ENCODE measurements around the gene CXCL11.

The CXCL11 gene

DNA sequence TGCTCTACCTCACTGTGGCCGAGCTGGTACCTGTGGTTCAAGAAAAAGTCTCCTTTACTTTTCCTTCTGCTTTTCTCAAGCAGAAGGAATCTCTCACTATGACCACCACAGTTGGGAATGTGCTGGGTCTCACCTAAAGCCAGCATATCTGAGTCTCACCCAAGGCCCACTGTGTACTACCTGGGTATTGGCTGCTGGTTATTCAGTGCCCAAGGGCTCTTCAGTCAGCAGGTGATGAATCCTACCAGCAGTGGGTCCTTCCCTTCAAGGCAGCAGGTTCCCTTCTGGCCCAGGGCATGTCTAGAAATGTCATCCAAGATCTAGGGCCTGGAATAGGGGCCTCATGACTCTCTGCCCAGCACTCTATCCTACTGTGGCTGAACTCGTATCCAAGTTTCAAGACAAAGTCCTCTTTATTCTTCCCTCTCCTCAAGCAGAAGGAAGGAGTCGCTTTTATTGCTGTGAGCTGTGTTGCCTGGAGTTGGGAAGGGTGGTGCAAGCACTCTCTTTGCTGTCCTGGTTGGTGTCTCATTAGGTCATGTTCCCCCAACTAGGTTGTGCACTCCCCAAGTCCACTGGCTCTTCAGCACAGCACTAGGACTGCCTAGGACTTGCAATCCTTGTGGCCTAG lies 18.7 kb downstream of the CXCL11 start:
- DNase-seq = no peak
- no peaks in the 10 kb centered on the region for H3K36me3 ChIP-seq
- TF ChIP-seq, protein P1, sequence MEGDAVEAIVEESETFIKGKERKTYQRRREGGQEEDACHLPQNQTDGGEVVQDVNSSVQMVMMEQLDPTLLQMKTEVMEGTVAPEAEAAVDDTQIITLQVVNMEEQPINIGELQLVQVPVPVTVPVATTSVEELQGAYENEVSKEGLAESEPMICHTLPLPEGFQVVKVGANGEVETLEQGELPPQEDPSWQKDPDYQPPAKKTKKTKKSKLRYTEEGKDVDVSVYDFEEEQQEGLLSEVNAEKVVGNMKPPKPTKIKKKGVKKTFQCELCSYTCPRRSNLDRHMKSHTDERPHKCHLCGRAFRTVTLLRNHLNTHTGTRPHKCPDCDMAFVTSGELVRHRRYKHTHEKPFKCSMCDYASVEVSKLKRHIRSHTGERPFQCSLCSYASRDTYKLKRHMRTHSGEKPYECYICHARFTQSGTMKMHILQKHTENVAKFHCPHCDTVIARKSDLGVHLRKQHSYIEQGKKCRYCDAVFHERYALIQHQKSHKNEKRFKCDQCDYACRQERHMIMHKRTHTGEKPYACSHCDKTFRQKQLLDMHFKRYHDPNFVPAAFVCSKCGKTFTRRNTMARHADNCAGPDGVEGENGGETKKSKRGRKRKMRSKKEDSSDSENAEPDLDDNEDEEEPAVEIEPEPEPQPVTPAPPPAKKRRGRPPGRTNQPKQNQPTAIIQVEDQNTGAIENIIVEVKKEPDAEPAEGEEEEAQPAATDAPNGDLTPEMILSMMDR (IDR thresholded peaks at IDR 0.05; ENCODE audit: low read depth, low read length) = no peak
- H3K27me3 ChIP-seq = 0 out of 2 replicates have a peak, but pooled peaks cover 1% of the 10 kb centered on the region
- H3K4me1 ChIP-seq = no peaks in the 10 kb centered on the region
- no peak overlapping the region for H3K4me3 ChIP-seq (ENCODE audit: low read depth, low read length)
- no peaks in the 10 kb centered on the region for H3K9me3 ChIP-seq

DNA sequence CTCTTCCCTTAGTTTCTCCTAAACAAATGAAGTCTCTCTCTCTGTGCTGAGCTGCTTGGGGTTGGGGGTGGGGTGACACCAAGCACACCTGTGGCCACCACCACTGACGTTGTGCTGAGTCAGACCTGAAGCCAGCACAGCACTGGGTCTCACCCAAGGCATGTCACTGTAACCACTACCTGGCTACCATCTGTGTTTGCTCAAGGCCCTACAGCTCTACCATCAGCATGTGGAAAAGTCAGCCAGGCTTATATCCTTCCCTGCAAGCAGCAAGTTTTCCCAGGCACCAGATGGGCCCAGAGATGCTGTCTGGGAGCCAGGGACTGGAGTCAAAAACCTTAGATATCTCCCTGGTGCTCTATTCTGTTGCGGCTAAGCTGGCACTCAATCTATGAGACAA lies 19.5 kb downstream of the CXCL11 start:
- TF ChIP-seq, protein P1 (IDR thresholded peaks at IDR 0.05; ENCODE audit: low read depth, low read length) = no peak
- DNase-seq = no peak
- Histone ChIP-seq H3K27me3 (no peaks in the 10 kb centered on the region), H3K36me3 (no peaks in the 10 kb centered on the region), H3K4me3 (ENCODE audit: low read depth, low read length) (no peak overlapping the region), H3K9me3 (no peaks in the 10 kb centered on the region), H3K4me1 (no peaks in the 10 kb centered on the region)

- no peaks in the 10 kb centered on the region for H3K9me3 ChIP-seq
- H3K4me3 ChIP-seq (ENCODE audit: low read depth, low read length) = no peak overlapping the region
- TF ChIP-seq, protein P1 (IDR thresholded peaks at IDR 0.05; ENCODE audit: low read depth, low read length) = no peak
- no peaks in the 10 kb centered on the region for H3K4me1 ChIP-seq
- peaks cover 3% of the 10 kb centered on the region for H3K27me3 ChIP-seq
- no peak for DNase-seq
- no peaks in the 10 kb centered on the region for H3K36me3 ChIP-seq
Measured at GRCh38 chr4:76013540-76013939, 22.3 kb downstream of the CXCL11 start.

DNA sequence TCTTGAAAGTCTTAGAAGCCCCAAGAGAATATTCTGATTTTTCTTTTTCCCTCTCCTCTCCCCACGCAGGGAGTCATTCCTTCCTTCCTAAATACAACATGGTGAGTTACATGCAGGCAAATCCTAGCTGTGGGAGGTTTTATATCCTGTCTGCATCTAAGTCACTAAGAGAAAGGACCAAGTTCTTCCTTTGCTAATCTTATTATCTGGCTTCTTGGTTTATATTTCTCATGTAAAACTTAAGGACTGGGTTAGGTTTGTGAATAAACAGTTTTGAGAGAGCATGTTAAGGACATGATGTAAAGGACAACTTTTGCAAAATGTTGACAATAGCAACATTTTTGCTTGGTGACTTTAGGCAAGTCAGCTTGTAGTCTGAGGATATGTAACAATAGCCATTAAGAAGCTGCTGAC lies 23.5 kb downstream of the CXCL11 start:
- H3K36me3 ChIP-seq = no peaks in the 10 kb centered on the region
- H3K27me3 ChIP-seq = peaks cover 14% of the 10 kb centered on the region
- TF ChIP-seq, protein P1 (IDR thresholded peaks at IDR 0.05; ENCODE audit: low read depth, low read length) = no peak
- H3K4me3 ChIP-seq (ENCODE audit: low read depth, low read length) = no peak overlapping the region
- H3K9me3 ChIP-seq = no peaks in the 10 kb centered on the region
- no peak for DNase-seq
- no peaks in the 10 kb centered on the region for H3K4me1 ChIP-seq

DNA sequence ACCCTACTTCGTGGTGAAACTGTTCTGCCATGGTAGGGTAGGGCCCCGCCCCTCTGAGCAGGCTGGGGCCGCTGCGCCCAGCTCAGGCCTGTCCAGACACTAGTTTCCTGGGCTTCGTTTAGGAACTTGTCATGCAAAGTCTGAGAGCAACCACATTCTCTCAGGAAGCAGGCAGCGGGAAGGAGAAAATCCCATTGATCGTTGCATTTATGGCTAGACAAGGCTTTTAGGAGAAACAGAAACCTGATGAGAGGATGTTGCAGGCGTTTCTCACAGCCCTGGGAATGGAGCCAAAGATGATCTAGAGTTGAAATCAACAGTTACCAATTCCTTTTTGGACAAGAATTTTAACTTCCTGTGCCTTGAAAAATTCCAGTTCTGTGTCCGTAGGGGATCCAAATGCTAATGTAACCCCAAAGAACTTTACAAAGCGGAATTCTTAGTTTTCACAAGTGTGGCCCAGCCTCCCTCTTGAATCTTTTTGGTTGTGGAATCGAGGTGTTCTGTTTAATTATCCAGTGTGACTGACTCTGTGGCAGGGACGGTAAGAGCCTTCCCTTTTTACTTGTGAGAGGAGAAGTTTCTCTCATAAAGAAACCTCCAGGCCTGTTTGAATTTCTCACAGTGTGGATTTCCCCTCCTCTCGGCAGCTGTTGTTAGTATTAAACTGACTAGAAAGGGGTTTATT lies 24.0 kb downstream of the CXCL11 start:
- no peaks in the 10 kb centered on the region for H3K4me1 ChIP-seq
- TF ChIP-seq, protein P1 (IDR thresholded peaks at IDR 0.05; ENCODE audit: low read depth, low read length) = no peak
- peaks cover 14% of the 10 kb centered on the region for H3K27me3 ChIP-seq
- no peak overlapping the region for H3K4me3 ChIP-seq (ENCODE audit: low read depth, low read length)
- DNase-seq = no peak
- no peaks in the 10 kb centered on the region for H3K9me3 ChIP-seq
- H3K36me3 ChIP-seq = no peaks in the 10 kb centered on the region

DNA sequence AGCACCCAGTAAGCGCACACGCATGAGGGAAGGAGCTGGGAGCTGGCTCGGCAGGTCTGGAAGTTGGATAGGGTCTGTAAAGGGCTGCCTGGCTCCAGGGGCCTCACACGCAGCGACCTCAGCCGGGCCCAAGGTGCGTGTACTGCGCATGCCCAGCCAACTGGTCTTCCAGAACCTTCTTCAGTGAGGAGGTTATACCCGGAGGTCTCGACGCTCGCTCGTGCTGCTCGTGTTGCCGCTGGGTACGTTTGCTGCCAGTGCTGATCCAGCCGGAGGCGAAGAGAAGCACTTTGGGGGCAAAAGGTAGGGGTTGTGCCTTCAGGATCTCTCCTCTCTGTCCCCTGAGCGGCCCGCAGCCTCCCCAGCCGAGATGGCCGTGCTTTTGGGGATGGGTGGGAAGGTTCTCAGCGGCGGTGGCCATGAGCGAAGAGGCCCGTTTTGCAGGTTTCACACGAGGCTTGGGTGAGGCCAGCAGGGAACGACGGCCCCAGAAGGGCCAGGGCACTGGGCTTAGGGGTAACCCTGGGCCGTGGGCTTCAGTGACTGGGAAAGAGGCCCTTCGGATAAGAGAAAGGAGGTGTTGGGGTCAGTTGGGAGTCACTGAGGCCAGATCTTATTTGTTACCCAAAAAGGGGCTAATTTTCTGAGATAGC lies 24.7 kb downstream of the CXCL11 start:
- no peaks in the 10 kb centered on the region for H3K36me3 ChIP-seq
- no peaks in the 10 kb centered on the region for H3K9me3 ChIP-seq
- DNase-seq = no peak
- TF ChIP-seq, protein P1 (IDR thresholded peaks at IDR 0.05; ENCODE audit: low read depth, low read length) = no peak
- H3K4me1 ChIP-seq = no peaks in the 10 kb centered on the region
- peaks cover 19% of the 10 kb centered on the region for H3K27me3 ChIP-seq
- H3K4me3 ChIP-seq (ENCODE audit: low read depth, low read length) = no peak overlapping the region

All from BE2C (cell line).